ENCODE results near the gene KRTAP1-1. TPM values are rescaled to one million over a fixed set of nuclear protein-coding genes. Genes with fewer than 3 reads are reported as not detected.
"Not testable (repeated sequence)": the region's sequence is repeated elsewhere in the genome, so short reads cannot be mapped to it uniquely, and the experiment has no call there.

The KRTAP1-1 gene
- total and polyA plus RNA-seq, 2 donors, result 0.14 TPM; not detected in 1

DNA sequence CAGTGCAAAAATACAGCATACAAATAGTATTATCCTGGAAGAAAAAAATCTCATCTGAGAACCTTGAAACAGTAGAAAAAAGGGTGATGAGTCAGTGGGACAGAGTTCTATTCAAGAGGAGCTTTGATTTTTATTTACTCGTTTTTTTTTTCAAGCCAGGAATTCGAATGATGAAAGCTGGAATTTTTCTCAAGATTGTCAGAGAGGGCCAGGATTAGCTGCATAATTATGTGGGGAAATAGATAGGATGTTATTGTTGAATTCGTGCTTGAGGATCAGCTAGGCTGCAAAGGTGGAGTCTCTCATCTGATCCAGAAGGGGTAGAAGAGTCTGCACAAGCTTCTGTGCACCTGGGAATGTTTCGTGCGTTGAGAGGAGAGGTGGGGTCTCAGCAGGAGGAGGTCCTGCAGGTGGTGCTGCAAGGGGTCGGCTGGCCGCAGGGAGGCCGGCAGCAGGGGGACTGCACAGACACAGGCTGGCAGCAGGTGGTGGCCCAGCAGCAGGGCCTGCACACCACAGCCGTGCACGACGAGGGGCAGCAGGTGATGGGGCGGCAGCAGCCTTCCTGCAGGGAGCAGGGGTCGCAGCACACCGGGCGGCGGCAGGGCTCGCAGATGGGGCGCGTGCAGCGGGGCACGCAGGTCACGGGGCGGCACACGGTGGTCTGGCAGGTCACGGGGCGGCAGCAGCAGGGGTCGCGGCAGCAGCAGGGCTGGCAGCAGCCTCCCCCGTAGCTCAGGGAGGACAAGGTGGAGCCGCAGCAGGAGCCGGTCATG lies 18.2 kb upstream of the KRTAP1-1 start:
- 62% methylated on average over 10 of the region's 31 CpGs for WGBS
- not testable (repeated sequence) for H3K9me3 ChIP-seq (ENCODE audit: control insufficient read depth in 2 of 2, insufficient read depth in 1 of 2, low read length in 1 of 2); H3K27me3 ChIP-seq (ENCODE audit: control insufficient read depth in 2 of 2, insufficient read depth in 1 of 2, low read length in 1 of 2); H3K4me3 ChIP-seq (ENCODE audit: low read length in 2 of 2); H3K4me1 ChIP-seq (ENCODE audit: control insufficient read depth in 2 of 2, insufficient read depth in 2 of 2, low read length in 2 of 2); H3K36me3 ChIP-seq (ENCODE audit: control insufficient read depth in 2 of 2, insufficient read depth in 2 of 2, low read length in 1 of 2); DNase-seq (ENCODE audit: low read depth in 6 of 9, low spot score in 9 of 9); H3K27ac ChIP-seq (ENCODE audit: low read depth in 1 of 2, low read length in 1 of 2)

GRCh38 chr17:41058741-41059140 lies 17.5 kb upstream of the KRTAP1-1 start:
- Histone ChIP-seq H3K36me3 (ENCODE audit: control insufficient read depth in 2 of 2, insufficient read depth in 2 of 2, low read length in 1 of 2) (no peaks in the 10 kb centered on the region), H3K27ac (ENCODE audit: low read depth in 1 of 2, low read length in 1 of 2) (no peak overlapping the region), H3K27me3 (ENCODE audit: control insufficient read depth in 2 of 2, insufficient read depth in 1 of 2, low read length in 1 of 2) (peaks cover 0 to 6% of the 10 kb centered on the region in 2 donors), H3K4me1 (ENCODE audit: control insufficient read depth in 2 of 2, insufficient read depth in 2 of 2, low read length in 2 of 2) (no peaks in the 10 kb centered on the region), H3K4me3 (ENCODE audit: low read length in 2 of 2) (no peak overlapping the region), H3K9me3 (ENCODE audit: control insufficient read depth in 2 of 2, insufficient read depth in 1 of 2, low read length in 1 of 2) (no peaks in the 10 kb centered on the region)
- no peak for DNase-seq (ENCODE audit: low read depth in 6 of 9, low spot score in 9 of 9)
- 98% methylated on average over 5 of the region's 5 CpGs for WGBS

- Histone ChIP-seq H3K9me3 (ENCODE audit: control insufficient read depth in 2 of 2, insufficient read depth in 1 of 2, low read length in 1 of 2) (no peaks in the 10 kb centered on the region), H3K4me3 (ENCODE audit: low read length in 2 of 2) (no peak overlapping the region), H3K36me3 (ENCODE audit: control insufficient read depth in 2 of 2, insufficient read depth in 2 of 2, low read length in 1 of 2) (no peaks in the 10 kb centered on the region), H3K4me1 (ENCODE audit: control insufficient read depth in 2 of 2, insufficient read depth in 2 of 2, low read length in 2 of 2) (no peaks in the 10 kb centered on the region), H3K27ac (ENCODE audit: low read depth in 1 of 2, low read length in 1 of 2) (no peak overlapping the region), H3K27me3 (ENCODE audit: control insufficient read depth in 2 of 2, insufficient read depth in 1 of 2, low read length in 1 of 2) (peaks cover 0 to 6% of the 10 kb centered on the region in 2 donors)
- WGBS, result 95% methylated on average over 1 of the region's 1 CpG
- DNase-seq (ENCODE audit: low read depth in 6 of 9, low spot score in 9 of 9), result no peak
Measured at GRCh38 chr17:41057547-41057946, 16.3 kb upstream of the KRTAP1-1 start.

DNA sequence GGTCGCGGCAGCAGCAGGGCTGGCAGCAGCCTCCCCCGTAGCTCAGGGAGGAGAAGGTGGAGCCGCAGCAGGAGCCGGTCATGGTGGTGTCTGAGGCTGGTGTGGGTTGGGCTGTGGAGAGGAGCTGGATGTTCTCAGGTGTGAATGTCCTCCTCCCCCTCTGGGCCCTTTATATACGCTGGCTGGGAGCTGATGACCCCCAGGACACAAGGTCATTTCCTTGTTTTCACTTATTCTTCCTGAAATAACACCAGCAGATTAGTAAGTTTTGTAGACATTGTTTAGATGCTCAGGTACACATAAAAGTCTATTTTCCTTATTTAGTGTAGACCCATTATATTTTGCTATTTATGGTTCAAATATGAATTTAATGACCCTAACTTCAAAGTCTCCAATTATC lies 13.9 kb upstream of the KRTAP1-1 start, which contains the start of gene KRTAP2-2:
Gene KRTAP2-2, minus strand, starts transcription at position 101 of the 400 bp plus-strand sequence. Its CDS starts 19 bp downstream, at position 82.
- H3K27me3 ChIP-seq (ENCODE audit: control insufficient read depth in 2 of 2, insufficient read depth in 1 of 2, low read length in 1 of 2); H3K4me3 ChIP-seq (ENCODE audit: low read length in 2 of 2); DNase-seq (ENCODE audit: low read depth in 6 of 9, low spot score in 9 of 9); H3K9me3 ChIP-seq (ENCODE audit: control insufficient read depth in 2 of 2, insufficient read depth in 1 of 2, low read length in 1 of 2); H3K27ac ChIP-seq (ENCODE audit: low read depth in 1 of 2, low read length in 1 of 2); H3K36me3 ChIP-seq (ENCODE audit: control insufficient read depth in 2 of 2, insufficient read depth in 2 of 2, low read length in 1 of 2); H3K4me1 ChIP-seq (ENCODE audit: control insufficient read depth in 2 of 2, insufficient read depth in 2 of 2, low read length in 2 of 2): not testable (repeated sequence)
- WGBS, result 97% methylated on average over 1 of the region's 6 CpGs

DNA sequence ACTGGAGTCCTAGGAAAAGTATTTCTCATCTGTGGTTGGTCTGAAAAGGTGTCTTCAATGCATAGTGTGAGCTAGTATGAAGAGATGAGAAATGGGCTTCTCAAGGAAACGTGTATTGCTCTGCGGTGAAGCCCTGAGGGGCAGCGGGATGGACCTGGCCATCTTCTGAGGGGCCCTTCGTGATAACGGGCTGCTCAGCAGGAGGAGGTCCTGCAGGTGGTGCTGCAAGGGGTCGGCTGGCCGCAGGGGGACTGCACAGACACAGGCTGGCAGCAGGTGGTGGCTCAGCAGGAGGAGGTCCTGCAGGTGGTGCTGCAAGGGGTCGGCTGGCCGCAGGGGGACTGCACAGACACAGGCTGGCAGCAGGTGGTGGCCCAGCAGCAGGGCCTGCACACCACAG lies 13.3 kb upstream of the KRTAP1-1 start:
- H3K36me3 ChIP-seq (ENCODE audit: control insufficient read depth in 2 of 2, insufficient read depth in 2 of 2, low read length in 1 of 2); H3K27me3 ChIP-seq (ENCODE audit: control insufficient read depth in 2 of 2, insufficient read depth in 1 of 2, low read length in 1 of 2); DNase-seq (ENCODE audit: low read depth in 6 of 9, low spot score in 9 of 9); H3K9me3 ChIP-seq (ENCODE audit: control insufficient read depth in 2 of 2, insufficient read depth in 1 of 2, low read length in 1 of 2); H3K4me3 ChIP-seq (ENCODE audit: low read length in 2 of 2); H3K27ac ChIP-seq (ENCODE audit: low read depth in 1 of 2, low read length in 1 of 2); H3K4me1 ChIP-seq (ENCODE audit: control insufficient read depth in 2 of 2, insufficient read depth in 2 of 2, low read length in 2 of 2): not testable (repeated sequence)
- 87% methylated on average over 9 of the region's 9 CpGs for WGBS

GRCh38 chr17:41054025-41054424 lies 12.8 kb upstream of the KRTAP1-1 start:
- Histone ChIP-seq H3K27me3 (ENCODE audit: control insufficient read depth in 2 of 2, insufficient read depth in 1 of 2, low read length in 1 of 2) (no peaks in the 10 kb centered on the region), H3K4me3 (ENCODE audit: low read length in 2 of 2) (no peak overlapping the region), H3K4me1 (ENCODE audit: control insufficient read depth in 2 of 2, insufficient read depth in 2 of 2, low read length in 2 of 2) (no peaks in the 10 kb centered on the region), H3K27ac (ENCODE audit: low read depth in 1 of 2, low read length in 1 of 2) (no peak overlapping the region), H3K9me3 (ENCODE audit: control insufficient read depth in 2 of 2, insufficient read depth in 1 of 2, low read length in 1 of 2) (no peaks in the 10 kb centered on the region), H3K36me3 (ENCODE audit: control insufficient read depth in 2 of 2, insufficient read depth in 2 of 2, low read length in 1 of 2) (no peaks in the 10 kb centered on the region)
- WGBS, result 95% methylated on average over 4 of the region's 4 CpGs
- DNase-seq (ENCODE audit: low read depth in 6 of 9, low spot score in 9 of 9), result no peak

GRCh38 chr17:41052566-41052965 lies 11.3 kb upstream of the KRTAP1-1 start:
- H3K4me1 ChIP-seq (ENCODE audit: control insufficient read depth in 2 of 2, insufficient read depth in 2 of 2, low read length in 2 of 2), result no peaks in the 10 kb centered on the region
- no peak overlapping the region for H3K27ac ChIP-seq (ENCODE audit: low read depth in 1 of 2, low read length in 1 of 2)
- peaks cover 0 to 2% of the 10 kb centered on the region in 2 donors for H3K27me3 ChIP-seq (ENCODE audit: control insufficient read depth in 2 of 2, insufficient read depth in 1 of 2, low read length in 1 of 2)
- H3K36me3 ChIP-seq (ENCODE audit: control insufficient read depth in 2 of 2, insufficient read depth in 2 of 2, low read length in 1 of 2), result no peaks in the 10 kb centered on the region
- DNase-seq (ENCODE audit: low read depth in 6 of 9, low spot score in 9 of 9), result no peak
- no peak overlapping the region for H3K4me3 ChIP-seq (ENCODE audit: low read length in 2 of 2)
- no peaks in the 10 kb centered on the region for H3K9me3 ChIP-seq (ENCODE audit: control insufficient read depth in 2 of 2, insufficient read depth in 1 of 2, low read length in 1 of 2)

GRCh38 chr17:41049110-41049509 lies 7.9 kb upstream of the KRTAP1-1 start:
- DNase-seq (ENCODE audit: low read depth in 6 of 9, low spot score in 9 of 9), result no peak

DNA sequence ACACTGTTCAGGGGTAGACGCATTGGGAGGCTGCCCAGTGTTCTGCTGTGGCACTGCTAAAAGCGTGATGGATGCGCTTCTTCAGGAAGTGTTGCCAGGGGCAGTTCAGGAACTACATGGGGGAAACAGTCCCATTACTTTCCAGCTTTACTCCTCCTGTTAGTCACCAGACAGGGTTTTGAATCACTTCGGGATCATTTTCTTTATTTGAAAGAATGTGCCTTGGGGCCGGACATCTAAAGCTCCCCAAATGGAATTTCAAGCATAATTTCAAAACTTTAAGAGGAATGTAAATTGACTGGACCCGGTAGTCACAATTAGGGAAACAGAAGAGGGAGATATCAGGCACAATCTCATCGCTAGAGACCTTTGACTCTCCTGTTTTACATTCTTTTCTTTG lies 7.2 kb upstream of the KRTAP1-1 start:
- WGBS, result 92% methylated on average over 7 of the region's 7 CpGs
- Histone ChIP-seq H3K27me3 (ENCODE audit: control insufficient read depth in 2 of 2, insufficient read depth in 1 of 2, low read length in 1 of 2) (peaks cover 0 to 3% of the 10 kb centered on the region in 2 donors), H3K4me3 (ENCODE audit: low read length in 2 of 2) (no peak overlapping the region), H3K27ac (ENCODE audit: low read depth in 1 of 2, low read length in 1 of 2) (no peak overlapping the region), H3K9me3 (ENCODE audit: control insufficient read depth in 2 of 2, insufficient read depth in 1 of 2, low read length in 1 of 2) (no peaks in the 10 kb centered on the region), H3K36me3 (ENCODE audit: control insufficient read depth in 2 of 2, insufficient read depth in 2 of 2, low read length in 1 of 2) (no peaks in the 10 kb centered on the region), H3K4me1 (ENCODE audit: control insufficient read depth in 2 of 2, insufficient read depth in 2 of 2, low read length in 2 of 2) (no peaks in the 10 kb centered on the region)
- DNase-seq (ENCODE audit: low read depth in 6 of 9, low spot score in 9 of 9), result no peak

More at GRCh38 chr17:41049110-41049509, 7.9 kb upstream of the KRTAP1-1 start:
- no peaks in the 10 kb centered on the region for H3K9me3 ChIP-seq (ENCODE audit: control insufficient read depth in 2 of 2, insufficient read depth in 1 of 2, low read length in 1 of 2)
- H3K36me3 ChIP-seq (ENCODE audit: control insufficient read depth in 2 of 2, insufficient read depth in 2 of 2, low read length in 1 of 2), result no peaks in the 10 kb centered on the region
- no peak overlapping the region for H3K27ac ChIP-seq (ENCODE audit: low read depth in 1 of 2, low read length in 1 of 2)
- WGBS, result 81% methylated on average over 2 of the region's 2 CpGs
- H3K27me3 ChIP-seq (ENCODE audit: control insufficient read depth in 2 of 2, insufficient read depth in 1 of 2, low read length in 1 of 2), result peaks cover 0 to 3% of the 10 kb centered on the region in 2 donors
- no peaks in the 10 kb centered on the region for H3K4me1 ChIP-seq (ENCODE audit: control insufficient read depth in 2 of 2, insufficient read depth in 2 of 2, low read length in 2 of 2)
- H3K4me3 ChIP-seq (ENCODE audit: low read length in 2 of 2), result no peak overlapping the region
